SJSA1 (cell line): Measurements from ENCODE around the gene INTS7. TPM values are rescaled to one million over a fixed set of nuclear protein-coding genes. Genes with fewer than 3 reads are reported as not detected.
"Not testable (repeated sequence)": the region's sequence is repeated elsewhere in the genome, so short reads cannot be mapped to it uniquely, and the experiment has no call there.

Source experiments
- DNase-seq, 2 experiments: peaks; one replicate each; pipeline ENCODE4 v3.0.0-alpha.2; 2015 to 2020; ENCODE audit warnings: low spot score in 2 of 2, low read depth in 1 of 2
- H3K27ac ChIP-seq: fragments of 250-450 bp; sonication (Bioruptor Pico); 2 replicates; pipeline ENCODE4 v1.5.1; 2020; ENCODE audit warnings: mild to moderate bottlenecking, moderate library complexity
- H3K27me3 ChIP-seq: fragments of 250-450 bp; sonication (Bioruptor Pico); replicated peaks from 2 replicates; pipeline ENCODE4 v1.5.1; 2020; ENCODE audit warnings: mild to moderate bottlenecking, moderate library complexity
- H3K36me3 ChIP-seq: fragments of 250-450 bp; sonication (Bioruptor Pico); 2 replicates; pipeline ENCODE4 v1.5.1; 2020; ENCODE audit warnings: mild to moderate bottlenecking
- H3K4me1 ChIP-seq: fragments of 250-450 bp; sonication (Bioruptor Pico); replicated peaks from 2 replicates; pipeline ENCODE4 v1.6.1; 2021; ENCODE audit warnings: mild to moderate bottlenecking
- H3K4me3 ChIP-seq: fragments of 250-450 bp; sonication (Bioruptor Pico); 2 replicates; pipeline ENCODE4 v1.5.1; 2020; ENCODE audit warnings: mild to moderate bottlenecking
- H3K9me3 ChIP-seq: fragments of 250-450 bp; sonication (Bioruptor Pico); replicated peaks from 2 replicates; pipeline ENCODE4 v1.5.1; 2020; ENCODE audit warnings: mild to moderate bottlenecking
- total RNA-seq: library from RNA; depleted of rRNA; stranded (reverse); fragments of >200 nt; shearing (Covaris generic); gene quantifications from 2 replicates; pipeline ENCODE4 v1.2.3, GENCODE V29; 2014

Gene INTS7
- total RNA-seq, 1 experiment from 2014 or later, result 28.8 TPM

DNA sequence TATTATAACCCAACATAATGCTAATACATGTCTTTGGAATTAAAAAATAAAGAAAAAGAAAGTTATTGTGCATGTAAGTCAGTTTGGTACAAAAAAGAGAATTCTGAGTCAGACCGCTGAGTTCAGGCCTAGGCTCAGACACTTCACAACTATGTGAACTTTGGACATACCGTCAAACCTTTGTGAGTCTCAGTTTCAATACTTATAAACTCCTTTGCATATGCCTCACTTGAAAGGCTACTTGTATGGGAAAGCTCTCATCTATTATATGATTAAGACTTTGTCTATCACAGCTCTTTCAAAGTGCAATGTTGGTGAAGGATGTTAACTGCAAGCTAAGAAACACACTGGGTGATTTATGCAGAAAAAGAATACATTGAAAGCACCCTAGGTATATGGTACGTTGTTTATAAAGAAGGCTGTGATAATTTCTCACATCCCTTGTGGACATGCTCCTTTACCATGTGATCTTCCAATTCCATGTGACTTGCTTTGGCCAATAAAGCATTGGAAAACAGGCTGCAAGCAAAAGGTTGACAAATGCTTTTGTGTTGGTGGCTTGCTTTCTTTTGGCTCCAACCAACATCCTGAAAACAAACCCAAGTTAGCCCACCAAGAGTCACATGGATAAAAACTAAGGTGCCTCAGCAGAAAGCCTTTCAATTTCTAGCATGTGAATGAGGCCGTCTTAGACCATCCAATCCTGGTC, 49.6 kb downstream of the INTS7 start:
- no peak overlapping the region for H3K4me3 ChIP-seq

DNA sequence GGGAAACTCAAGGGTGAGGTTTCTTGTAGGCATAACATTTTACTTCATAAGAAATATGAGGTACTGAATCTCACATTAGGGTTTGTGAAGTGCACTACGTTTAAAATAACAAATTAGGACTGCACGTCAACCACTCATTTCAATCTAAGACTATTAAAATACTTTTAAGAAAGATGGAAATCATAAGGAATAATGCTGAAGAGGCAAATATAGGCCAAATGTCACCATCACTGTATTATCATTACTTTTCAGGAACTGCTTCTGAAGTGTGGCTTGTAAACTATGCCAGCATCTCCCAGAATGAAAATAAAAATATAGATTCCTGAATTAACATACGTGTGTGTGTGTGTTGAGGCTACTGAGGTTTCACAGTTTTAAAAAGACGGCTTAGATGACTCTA, 56.8 kb downstream of the INTS7 start:
- Histone ChIP-seq H3K9me3 (no peaks in the 10 kb centered on the region), H3K27ac (no peak overlapping the region), H3K4me1 (no peaks in the 10 kb centered on the region), H3K4me3 (no peak overlapping the region), H3K27me3 (no peaks in the 10 kb centered on the region), H3K36me3 (peaks cover 76% of the 10 kb centered on the region)
- DNase-seq, result no peak

More for the DNA sequence above, 49.6 kb downstream of the INTS7 start:
- Histone ChIP-seq H3K36me3 (peaks cover 36% of the 10 kb centered on the region), H3K27me3 (no peaks in the 10 kb centered on the region), H3K27ac (no peak overlapping the region), H3K4me1 (no peaks in the 10 kb centered on the region), H3K9me3 (no peaks in the 10 kb centered on the region)
- DNase-seq, result no peak

DNA sequence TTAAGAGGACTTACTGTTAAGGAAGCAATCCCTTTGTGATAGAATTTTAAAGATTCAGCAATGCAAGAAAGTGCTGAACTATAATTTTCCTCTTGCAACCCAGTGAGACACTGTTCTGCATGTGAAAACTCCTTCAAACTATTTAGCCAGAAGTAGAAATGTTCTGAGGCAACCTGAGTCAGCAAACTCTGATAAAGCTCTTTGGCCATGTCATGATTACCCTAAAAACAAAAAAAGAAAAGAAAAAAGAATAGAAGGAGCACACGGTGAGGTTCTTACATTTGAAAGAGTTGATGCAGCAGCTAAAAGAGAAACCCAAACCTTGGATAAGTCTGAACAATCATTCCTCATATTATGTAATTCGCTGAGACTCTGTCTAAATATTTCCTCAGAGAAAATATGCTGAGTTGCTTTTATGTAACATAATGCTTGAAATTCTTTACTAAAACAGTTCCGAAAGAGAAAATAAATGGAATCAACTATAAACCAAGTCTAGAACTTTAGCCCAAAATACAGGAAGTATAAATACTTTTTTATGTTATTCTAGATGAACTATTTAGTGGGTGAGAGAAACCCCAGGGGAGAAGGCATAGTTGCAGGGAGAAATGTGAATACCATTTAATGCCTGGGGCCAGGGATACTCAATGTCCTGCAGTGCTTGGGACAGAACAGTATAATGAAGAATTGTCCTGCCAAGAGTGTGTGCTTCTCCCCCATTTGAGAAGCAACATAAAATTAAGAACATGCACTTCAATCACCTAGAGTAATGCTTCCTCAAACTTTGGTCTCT, 60.0 kb downstream of the INTS7 start:
- H3K4me1 ChIP-seq, result no peaks in the 10 kb centered on the region
- DNase-seq, result no peak
- no peak overlapping the region for H3K4me3 ChIP-seq
- H3K27me3 ChIP-seq, result no peaks in the 10 kb centered on the region
- no peak overlapping the region for H3K27ac ChIP-seq
- H3K36me3 ChIP-seq, result peaks cover 67% of the 10 kb centered on the region
- no peaks in the 10 kb centered on the region for H3K9me3 ChIP-seq

DNA sequence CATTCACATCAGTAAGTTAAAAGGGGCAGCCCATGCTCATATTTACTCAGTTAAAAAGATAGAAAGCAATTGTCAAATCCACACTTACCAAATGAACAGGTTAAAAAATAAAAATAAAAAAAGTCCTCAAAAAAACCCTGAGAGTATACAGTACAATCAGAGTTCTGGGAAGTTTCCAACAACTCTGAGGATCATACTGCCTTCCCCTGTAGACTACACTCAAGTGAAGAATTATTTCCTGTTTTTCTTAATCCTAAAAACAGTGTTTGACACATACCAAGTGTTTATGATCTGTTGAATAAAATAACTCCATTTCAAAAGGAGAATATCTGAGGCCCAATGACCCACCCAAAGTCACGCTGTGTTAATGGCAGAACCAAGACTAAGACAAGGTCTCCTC, 61.8 kb downstream of the INTS7 start:
- Histone ChIP-seq H3K9me3 (no peaks in the 10 kb centered on the region), H3K27ac (no peak overlapping the region), H3K27me3 (no peaks in the 10 kb centered on the region), H3K4me3 (no peak overlapping the region), H3K36me3 (peaks cover 49% of the 10 kb centered on the region), H3K4me1 (no peaks in the 10 kb centered on the region)
- DNase-seq, result no peak

DNA sequence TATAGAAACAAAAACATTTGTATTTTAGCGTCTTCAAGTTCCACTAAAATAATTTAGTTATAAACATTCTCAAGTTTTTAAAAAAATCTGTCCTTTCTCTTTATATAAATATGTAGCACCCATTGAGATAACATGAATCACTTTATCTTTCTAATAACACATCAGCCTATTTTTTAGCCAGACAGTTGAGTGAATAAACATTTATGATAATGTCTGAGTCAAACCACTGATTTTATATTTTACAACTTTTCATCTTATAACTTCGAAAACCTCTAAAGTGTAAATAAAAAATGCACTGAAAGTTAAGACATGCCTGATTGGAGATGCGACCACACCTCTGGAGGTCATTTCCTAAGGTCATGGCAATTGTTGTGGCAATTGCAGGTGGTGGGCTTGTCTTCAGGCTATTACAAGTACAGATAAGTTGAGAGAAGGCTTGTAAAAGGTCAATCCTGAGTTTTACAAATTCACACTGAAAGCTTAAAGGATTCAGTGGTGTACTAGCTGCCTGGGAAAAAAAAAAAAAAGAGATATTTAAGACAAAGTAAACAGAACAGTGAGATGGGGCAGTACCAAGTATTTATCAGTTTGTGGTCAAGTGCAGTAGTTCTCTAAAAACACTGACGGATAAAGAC, 67.0 kb downstream of the INTS7 start:
- peaks cover 30% of the 10 kb centered on the region for H3K36me3 ChIP-seq
- no peak for DNase-seq

DNA sequence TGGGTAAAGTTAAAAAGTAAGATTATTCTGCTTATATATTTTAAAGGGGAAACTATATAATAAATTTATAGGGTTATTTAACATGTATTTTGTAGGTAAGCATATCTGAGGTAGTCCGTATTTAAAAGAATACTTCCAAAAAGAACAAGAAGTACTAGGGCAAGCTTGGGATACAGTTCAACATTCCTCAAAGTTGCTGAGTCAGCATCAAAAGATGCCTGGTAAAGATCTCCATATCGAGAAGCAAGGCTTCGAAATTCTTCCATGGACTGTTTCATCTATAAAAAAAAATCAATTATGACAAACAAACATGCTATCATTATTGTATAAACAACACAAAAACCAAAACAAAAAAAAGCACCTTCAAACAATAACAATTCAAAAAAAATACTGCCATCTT, 67.7 kb downstream of the INTS7 start:
- Histone ChIP-seq H3K9me3 (no peaks in the 10 kb centered on the region), H3K27me3 (no peaks in the 10 kb centered on the region), H3K4me3 (no peak overlapping the region), H3K36me3 (peaks cover 27% of the 10 kb centered on the region), H3K27ac (no peak overlapping the region), H3K4me1 (no peaks in the 10 kb centered on the region)
- DNase-seq, result no peak

More for the DNA sequence above, 67.0 kb downstream of the INTS7 start:
- Histone ChIP-seq H3K4me3 (no peak overlapping the region), H3K4me1 (no peaks in the 10 kb centered on the region), H3K27me3 (no peaks in the 10 kb centered on the region), H3K9me3 (no peaks in the 10 kb centered on the region), H3K27ac (no peak overlapping the region)

DNA sequence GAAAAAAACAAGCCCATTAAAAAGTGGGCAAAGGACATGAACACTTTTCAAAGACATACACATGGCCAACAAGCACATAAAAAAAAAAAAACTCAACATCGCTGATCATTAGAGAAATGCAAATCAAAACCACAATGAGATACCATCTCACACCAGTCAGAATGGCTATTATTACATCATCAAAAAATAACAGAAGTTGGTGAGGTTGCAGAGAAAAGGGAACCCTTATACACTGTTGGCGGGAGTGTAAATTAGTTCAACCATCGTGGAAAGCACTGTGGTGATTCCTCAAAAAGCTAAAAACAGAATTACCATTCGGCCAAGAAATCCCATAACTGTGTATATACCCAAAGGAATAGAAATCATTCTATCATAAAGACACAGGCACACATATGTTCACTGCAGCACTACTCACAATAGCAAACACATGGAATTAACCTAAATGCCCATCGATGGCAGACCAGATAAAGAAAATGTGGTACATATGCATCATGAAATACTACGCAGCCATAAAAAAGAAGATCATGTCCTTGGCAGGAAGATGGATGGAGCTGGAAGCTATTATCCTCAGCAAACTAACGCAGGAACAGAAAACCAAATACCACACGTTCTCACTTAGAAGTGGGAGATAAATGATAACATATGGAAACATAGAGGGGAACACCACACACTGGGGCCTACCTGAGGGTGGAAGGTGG, 70.1 kb downstream of the INTS7 start:
- Histone ChIP-seq H3K36me3 (peaks cover 26% of the 10 kb centered on the region; the same call in 1 of the 2 replicates), H3K4me3 (no peak overlapping the region), H3K4me1 (no peaks in the 10 kb centered on the region), H3K27me3 (no peaks in the 10 kb centered on the region), H3K9me3 (no peaks in the 10 kb centered on the region), H3K27ac (no peak overlapping the region)
- no peak for DNase-seq

DNA sequence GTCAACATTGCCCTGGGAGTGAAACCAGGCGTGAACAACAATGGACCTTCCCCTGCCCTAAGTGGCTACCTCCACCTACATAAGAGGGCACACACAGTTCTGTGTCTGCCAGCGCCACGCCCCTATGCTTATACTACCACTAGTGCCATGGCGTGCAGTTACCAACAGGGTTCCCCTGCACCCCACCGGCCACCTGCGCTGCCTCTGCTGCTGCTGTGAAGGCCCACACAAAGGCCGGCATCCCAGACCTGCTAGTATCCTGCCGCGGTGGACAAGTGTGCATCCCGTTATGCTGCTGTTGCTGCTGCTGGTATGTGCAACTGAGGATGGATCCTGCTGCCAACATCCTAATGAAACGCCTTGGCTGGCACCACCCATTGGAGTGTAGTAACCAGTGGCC, 75.7 kb downstream of the INTS7 start:
- Histone ChIP-seq H3K27ac (no peak overlapping the region), H3K4me3 (no peak overlapping the region), H3K36me3 (peaks cover 28% of the 10 kb centered on the region), H3K9me3 (no peaks in the 10 kb centered on the region; the same call in 1 of the 2 replicates), H3K4me1 (no peaks in the 10 kb centered on the region), H3K27me3 (no peaks in the 10 kb centered on the region)
- DNase-seq, result no peak

DNA sequence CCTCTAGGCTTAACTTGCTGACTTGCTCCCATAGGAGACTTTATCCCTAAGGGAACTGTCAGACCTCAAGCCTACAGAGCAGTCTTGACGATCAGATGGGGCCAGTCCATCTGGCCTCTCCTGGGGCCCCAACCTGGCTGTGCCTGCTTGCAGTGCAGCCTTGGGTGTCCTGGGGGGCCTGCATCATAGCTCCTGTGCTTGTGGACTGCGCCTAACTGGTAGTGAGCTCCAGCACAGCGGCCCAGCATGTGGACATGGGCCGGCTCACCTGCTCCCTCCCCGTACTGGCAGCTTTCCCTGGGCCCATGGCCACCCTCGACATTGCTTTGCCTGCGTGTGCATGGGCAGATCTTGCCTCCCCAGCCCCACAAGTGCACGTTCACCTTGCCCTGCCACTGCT, 76.1 kb downstream of the INTS7 start:
- Histone ChIP-seq H3K36me3 (peaks cover 28% of the 10 kb centered on the region), H3K27ac (no peak overlapping the region), H3K4me3 (no peak overlapping the region), H3K27me3 (no peaks in the 10 kb centered on the region), H3K4me1 (no peaks in the 10 kb centered on the region), H3K9me3 (no peaks in the 10 kb centered on the region; the same call in 1 of the 2 replicates)
- no peak for DNase-seq

DNA sequence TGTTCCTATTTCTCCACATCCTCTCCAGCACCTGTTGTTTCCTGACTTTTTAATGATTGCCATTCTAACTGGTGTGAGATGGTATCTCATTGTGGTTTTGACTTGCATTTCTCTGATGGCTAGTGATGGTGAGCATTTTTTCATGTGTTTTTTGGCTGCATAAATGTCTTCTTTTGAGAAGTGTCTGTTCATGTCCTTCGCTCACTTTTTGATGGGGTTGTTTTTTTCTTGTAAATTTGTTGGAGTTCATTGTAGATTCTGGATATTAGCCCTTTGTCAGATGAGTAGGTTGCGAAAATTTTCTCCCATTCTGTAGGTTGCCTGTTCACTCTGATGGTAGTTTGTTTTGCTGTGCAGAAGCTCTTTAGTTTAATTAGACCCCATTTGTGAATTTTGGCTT, 81.3 kb downstream of the INTS7 start:
- not testable (repeated sequence) for H3K27ac ChIP-seq, H3K9me3 ChIP-seq, H3K4me3 ChIP-seq, H3K27me3 ChIP-seq, H3K4me1 ChIP-seq, DNase-seq
- peaks cover 22% of the 10 kb centered on the region for H3K36me3 ChIP-seq

DNA sequence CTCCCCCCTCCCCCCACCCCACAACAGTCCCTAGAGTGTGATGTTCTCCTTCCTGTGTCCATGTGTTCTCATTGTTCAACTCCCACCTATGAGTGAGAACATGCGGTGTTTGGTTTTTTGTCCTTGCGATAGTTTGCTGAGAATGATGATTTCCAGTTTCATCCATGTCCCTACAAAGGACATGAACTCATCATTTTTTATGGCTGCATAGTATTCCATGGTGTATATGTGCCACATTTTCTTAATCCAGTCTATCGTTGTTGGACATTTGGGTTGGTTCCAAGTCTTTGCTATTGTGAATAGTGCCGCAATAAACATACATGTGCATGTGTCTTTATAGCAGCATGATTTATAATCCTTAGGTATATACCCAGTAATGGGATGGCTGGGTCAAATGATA, 81.8 kb downstream of the INTS7 start:
- not testable (repeated sequence) for H3K27ac ChIP-seq, H3K27me3 ChIP-seq, H3K9me3 ChIP-seq, DNase-seq, H3K4me3 ChIP-seq, H3K4me1 ChIP-seq
- peaks cover 26% of the 10 kb centered on the region for H3K36me3 ChIP-seq

DNA sequence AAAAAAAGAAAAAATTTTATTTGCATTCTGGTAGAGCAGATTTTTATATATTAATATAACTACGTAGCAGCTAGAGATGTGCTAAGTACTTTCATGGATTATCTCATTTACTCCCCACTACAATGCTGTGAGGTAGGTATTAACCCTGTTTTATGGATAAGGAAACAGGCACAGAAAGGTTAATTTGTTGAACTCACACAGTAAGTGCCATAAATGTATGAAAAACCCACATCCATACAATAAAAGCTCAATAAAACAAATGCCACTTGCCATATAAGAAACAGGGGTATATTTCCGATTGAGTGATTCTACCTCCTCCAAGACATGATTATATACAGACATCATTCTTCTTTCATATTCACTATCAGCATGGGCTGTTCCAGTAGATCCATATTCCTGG, 83.1 kb downstream of the INTS7 start:
- Histone ChIP-seq H3K27ac (no peak overlapping the region), H3K36me3 (peaks cover 24% of the 10 kb centered on the region), H3K9me3 (no peaks in the 10 kb centered on the region; the same call in 1 of the 2 replicates), H3K4me3 (no peak overlapping the region), H3K4me1 (no peaks in the 10 kb centered on the region), H3K27me3 (no peaks in the 10 kb centered on the region)
- DNase-seq, result no peak

DNA sequence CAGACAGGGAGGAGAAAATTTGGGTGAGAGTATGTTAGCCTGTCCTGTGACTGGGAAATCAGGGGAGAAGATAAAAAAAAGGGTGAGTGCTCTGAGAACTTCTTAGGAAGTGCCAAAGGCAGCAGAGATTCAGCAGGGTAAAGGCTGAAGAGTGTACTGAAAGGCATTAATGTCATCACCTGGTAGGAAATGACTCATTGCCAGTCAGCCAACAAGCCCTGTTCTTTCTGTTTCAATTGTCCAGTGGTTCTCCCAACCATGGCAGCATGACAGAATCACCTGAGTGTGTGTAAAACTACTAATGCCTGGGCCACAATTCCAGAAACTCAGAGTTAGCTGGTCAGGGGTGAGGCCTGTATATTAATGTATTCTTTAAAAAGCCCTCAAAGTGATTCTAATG, 83.5 kb downstream of the INTS7 start:
- H3K9me3 ChIP-seq, result no peaks in the 10 kb centered on the region; the same call in 1 of the 2 replicates
- H3K27me3 ChIP-seq, result no peaks in the 10 kb centered on the region
- H3K4me1 ChIP-seq, result no peaks in the 10 kb centered on the region
- DNase-seq, result no peak
- H3K36me3 ChIP-seq, result peaks cover 22% of the 10 kb centered on the region
- H3K4me3 ChIP-seq, result no peak overlapping the region
- H3K27ac ChIP-seq, result no peak overlapping the region
